ENCODE data around the gene TAF11L14.

Gene TAF11L14

DNA sequence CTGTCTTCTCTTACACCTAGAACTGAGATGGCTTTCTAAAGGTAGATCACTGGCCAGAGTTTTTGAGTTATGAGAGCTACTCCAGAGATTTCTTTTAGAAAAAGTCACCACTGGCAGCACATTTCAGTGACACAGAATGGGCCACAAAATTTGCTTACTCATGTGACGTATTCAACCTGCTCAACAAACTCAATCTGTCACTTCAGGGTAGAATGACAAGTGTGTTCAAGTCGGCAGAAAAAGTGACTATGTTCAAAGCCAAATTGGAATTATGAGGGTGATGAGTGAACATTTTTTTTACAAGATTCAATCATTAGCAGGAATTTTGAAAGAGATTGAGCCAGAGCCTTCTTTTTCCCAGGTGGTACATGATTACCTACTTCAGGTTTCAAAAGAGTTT, 46.5 kb downstream of the TAF11L14 start:
- no peak for DNase-seq

Data from central memory CD4-positive, alpha-beta T cell (primary cell).